Gastroesophageal sphincter (tissue), 3 donors: ENCODE data around the gene TNFRSF8.
"Not testable (repeated sequence)": the region's sequence is repeated elsewhere in the genome, so short reads cannot be mapped to it uniquely, and the experiment has no call there.

ENCODE experiments used
- POLR2A ChIP-seq, 2 donors: fragments of 450-650 bp; IDR thresholded peaks; one replicate each; pipeline ENCODE4 v1.6.1; 2017; ENCODE audit warnings: antibody characterized with exemption in 2 of 2, mild to moderate bottlenecking in 2 of 2, moderate library complexity in 1 of 2
- POLR2AphosphoS5 ChIP-seq: sonication (generic); formaldehyde crosslinking; IDR thresholded peaks from one replicate; pipeline ENCODE4 v1.6.1; 2017; ENCODE audit warnings: antibody characterized with exemption
- TF ChIP-seq, protein P1 (sequence below), 4 experiments: fragments of 200-600 bp in 2 of 4; fragments of 450-650 bp in 2 of 4; sonication (generic) in 1 of 4; IDR thresholded peaks; one replicate each; pipeline ENCODE4 v1.5.1; 2017 to 2019; ENCODE audit warnings: antibody characterized with exemption in 4 of 4, mild to moderate bottlenecking in 2 of 4, moderate library complexity in 2 of 4

- TF ChIP-seq, protein P1, sequence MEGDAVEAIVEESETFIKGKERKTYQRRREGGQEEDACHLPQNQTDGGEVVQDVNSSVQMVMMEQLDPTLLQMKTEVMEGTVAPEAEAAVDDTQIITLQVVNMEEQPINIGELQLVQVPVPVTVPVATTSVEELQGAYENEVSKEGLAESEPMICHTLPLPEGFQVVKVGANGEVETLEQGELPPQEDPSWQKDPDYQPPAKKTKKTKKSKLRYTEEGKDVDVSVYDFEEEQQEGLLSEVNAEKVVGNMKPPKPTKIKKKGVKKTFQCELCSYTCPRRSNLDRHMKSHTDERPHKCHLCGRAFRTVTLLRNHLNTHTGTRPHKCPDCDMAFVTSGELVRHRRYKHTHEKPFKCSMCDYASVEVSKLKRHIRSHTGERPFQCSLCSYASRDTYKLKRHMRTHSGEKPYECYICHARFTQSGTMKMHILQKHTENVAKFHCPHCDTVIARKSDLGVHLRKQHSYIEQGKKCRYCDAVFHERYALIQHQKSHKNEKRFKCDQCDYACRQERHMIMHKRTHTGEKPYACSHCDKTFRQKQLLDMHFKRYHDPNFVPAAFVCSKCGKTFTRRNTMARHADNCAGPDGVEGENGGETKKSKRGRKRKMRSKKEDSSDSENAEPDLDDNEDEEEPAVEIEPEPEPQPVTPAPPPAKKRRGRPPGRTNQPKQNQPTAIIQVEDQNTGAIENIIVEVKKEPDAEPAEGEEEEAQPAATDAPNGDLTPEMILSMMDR (IDR thresholded peaks at IDR 0.05), result not testable (repeated sequence)
- not testable (repeated sequence) for TF ChIP-seq POLR2A (IDR thresholded peaks at IDR 0.05); POLR2AphosphoS5
Observed at GRCh38 chr1:12039824-12040456, 23.2 kb upstream of the TNFRSF8 start.
